PC-9 (cell line): ENCODE measurements around the gene CTSD.

Experiments used
- EZH2 ChIP-seq: fragments of 200-600 bp; sonication (generic); IDR thresholded peaks from 2 replicates; pipeline ENCODE4 v1.8.0; 2017; ENCODE audit warnings: antibody characterized with exemption, low read depth
- TF ChIP-seq, protein P1 (sequence below): fragments of 200-600 bp; sonication (generic); conservative IDR thresholded peaks from 2 replicates; pipeline ENCODE4 v1.6.1; 2017; ENCODE audit warnings: mixed run types, antibody characterized with exemption, mild to moderate bottlenecking, moderate library complexity

DNA sequence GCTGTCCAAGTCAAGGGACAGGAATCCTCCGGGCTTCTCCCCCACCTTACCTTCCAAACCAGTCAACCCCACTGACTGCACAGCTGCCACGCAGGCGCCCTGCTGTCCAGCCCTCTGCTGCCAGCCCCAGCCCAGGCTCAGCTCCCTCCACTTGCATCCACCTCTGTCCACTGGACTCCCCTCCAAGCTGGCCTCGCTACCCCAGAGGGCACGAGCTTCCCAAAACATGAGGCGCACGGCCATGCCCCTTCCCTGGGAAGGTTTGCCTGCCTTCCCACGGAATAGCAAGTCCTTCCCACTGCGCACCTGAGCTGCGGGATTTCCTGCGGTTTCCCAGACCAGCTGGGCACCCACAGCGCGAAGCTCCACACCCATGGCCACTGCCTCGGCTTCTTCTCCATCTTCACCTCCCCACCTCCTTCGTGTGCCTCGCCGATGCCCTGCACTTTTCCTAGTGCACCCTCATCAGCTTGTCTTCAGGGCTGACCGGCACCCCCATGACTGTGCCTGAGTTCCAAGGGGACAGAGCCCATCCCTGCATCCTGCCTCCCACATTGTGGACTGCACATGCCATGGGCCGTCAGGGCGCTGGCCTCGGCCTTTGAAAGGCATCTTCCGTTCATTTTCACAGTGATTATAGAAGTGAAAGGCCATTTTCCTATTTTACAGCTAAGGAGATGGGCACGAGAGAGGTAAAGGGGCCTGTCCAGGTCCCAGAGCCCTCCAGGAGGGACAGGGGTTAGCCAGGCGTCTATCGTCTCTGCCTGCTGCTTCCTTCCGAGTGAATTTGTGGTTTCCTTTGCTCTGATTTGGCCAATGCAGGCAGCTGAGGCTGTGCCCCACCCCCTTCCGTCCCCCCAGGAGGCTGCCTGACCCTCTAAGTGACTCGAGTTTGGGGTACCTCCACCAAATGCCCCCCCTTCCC lies 29.7 kb downstream of the CTSD start:
- TF ChIP-seq, protein P1, sequence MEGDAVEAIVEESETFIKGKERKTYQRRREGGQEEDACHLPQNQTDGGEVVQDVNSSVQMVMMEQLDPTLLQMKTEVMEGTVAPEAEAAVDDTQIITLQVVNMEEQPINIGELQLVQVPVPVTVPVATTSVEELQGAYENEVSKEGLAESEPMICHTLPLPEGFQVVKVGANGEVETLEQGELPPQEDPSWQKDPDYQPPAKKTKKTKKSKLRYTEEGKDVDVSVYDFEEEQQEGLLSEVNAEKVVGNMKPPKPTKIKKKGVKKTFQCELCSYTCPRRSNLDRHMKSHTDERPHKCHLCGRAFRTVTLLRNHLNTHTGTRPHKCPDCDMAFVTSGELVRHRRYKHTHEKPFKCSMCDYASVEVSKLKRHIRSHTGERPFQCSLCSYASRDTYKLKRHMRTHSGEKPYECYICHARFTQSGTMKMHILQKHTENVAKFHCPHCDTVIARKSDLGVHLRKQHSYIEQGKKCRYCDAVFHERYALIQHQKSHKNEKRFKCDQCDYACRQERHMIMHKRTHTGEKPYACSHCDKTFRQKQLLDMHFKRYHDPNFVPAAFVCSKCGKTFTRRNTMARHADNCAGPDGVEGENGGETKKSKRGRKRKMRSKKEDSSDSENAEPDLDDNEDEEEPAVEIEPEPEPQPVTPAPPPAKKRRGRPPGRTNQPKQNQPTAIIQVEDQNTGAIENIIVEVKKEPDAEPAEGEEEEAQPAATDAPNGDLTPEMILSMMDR = no peak
- TF ChIP-seq EZH2 = no peak
